Fibroblast of the aortic adventitia (primary cell): ENCODE data around the gene KIF1A. TPM values are rescaled to one million over a fixed set of nuclear protein-coding genes. Genes with fewer than 3 reads are reported as not detected.

Source experiments
- DNase-seq: peaks from one replicate; pipeline ENCODE4 v3.0.0-alpha.2; 2010; ENCODE audit warnings: low read depth
- H3K4me3 ChIP-seq: 2 replicates; pipeline ENCODE4 v1.5.1; 2011; ENCODE audit warnings: low read depth, mild to moderate bottlenecking, control low read depth, low read length, moderate library complexity
- CTCF ChIP-seq: IDR thresholded peaks from 2 replicates; pipeline ENCODE4 v1.5.1; 2011; ENCODE audit warnings: mild to moderate bottlenecking, low read length, control low read depth, inconsistent platforms; ENCODE audit not compliant: insufficient read depth
- total RNA-seq: library from RNA; depleted of rRNA; stranded (reverse); fragments of >200 nt; gene quantifications from 2 replicates; pipeline ENCODE4 v1.2.3, GENCODE V29; 2012; ENCODE audit warnings: low replicate concordance

The KIF1A gene
- total RNA-seq, 1 donor, result under 0.01 TPM

GRCh38 chr2:240714747-240715725 lies 105.0 kb downstream of the KIF1A start:
- no peak for TF ChIP-seq CTCF
- no peak overlapping the region for H3K4me3 ChIP-seq
- no peak for DNase-seq

- DNase-seq, result no peak
- H3K4me3 ChIP-seq, result no peak overlapping the region
- TF ChIP-seq CTCF, result no peak
Observed at GRCh38 chr2:240713928-240714746, 105.9 kb downstream of the KIF1A start.

- TF ChIP-seq CTCF, result no peak
- no peak for DNase-seq
- no peak overlapping the region for H3K4me3 ChIP-seq
Observed at GRCh38 chr2:240713071-240713927, 106.7 kb downstream of the KIF1A start.

GRCh38 chr2:240712121-240712520 lies 107.9 kb downstream of the KIF1A start:
- no peak for DNase-seq
- TF ChIP-seq CTCF, result no peak
- H3K4me3 ChIP-seq, result no peak overlapping the region

- no peak for DNase-seq
- no peak overlapping the region for H3K4me3 ChIP-seq
- no peak for TF ChIP-seq CTCF
Observed at GRCh38 chr2:240711701-240712100, 108.3 kb downstream of the KIF1A start.

- TF ChIP-seq CTCF, result no peak
- H3K4me3 ChIP-seq, result no peak overlapping the region
- DNase-seq, result no peak
Observed at GRCh38 chr2:240711296-240711695, 108.7 kb downstream of the KIF1A start.
